ENCODE results near the gene SLC12A7.
A peak's percentile ranks its signal among the peaks of the same experiment; 100 is the strongest.
"Not testable (repeated sequence)": the region's sequence is repeated elsewhere in the genome, so short reads cannot be mapped to it uniquely, and the experiment has no call there.

Gene SLC12A7

GRCh38 chr5:1004461-1005248 is 107.2 kb downstream of the SLC12A7 start:
- no peak overlapping the region for H3K27ac ChIP-seq (ENCODE audit: low read depth, low read length)

GRCh38 chr5:1003296-1003937 is 108.4 kb downstream of the SLC12A7 start:
- Histone ChIP-seq H3K4me1 (ENCODE audit: control insufficient read depth, insufficient read depth, low read length) (no peaks in the 10 kb centered on the region; the same call in 1 of the 2 replicates), H3K9me3 (ENCODE audit: control insufficient read depth, insufficient read depth, low read length) (no peaks in the 10 kb centered on the region), H3K36me3 (ENCODE audit: control insufficient read depth, insufficient read depth, low read length) (no peaks in the 10 kb centered on the region), H3K27me3 (ENCODE audit: control insufficient read depth, insufficient read depth, low read length) (peaks cover 53% of the 10 kb centered on the region), H3K9ac (ENCODE audit: low read depth, low read length) (no peak overlapping the region), H3K4me3 (ENCODE audit: low read depth, low read length) (no peak overlapping the region), H3K27ac (ENCODE audit: low read depth, low read length) (no peak overlapping the region)

More at GRCh38 chr5:1004461-1005248, 107.2 kb downstream of the SLC12A7 start:
- Histone ChIP-seq H3K9ac (ENCODE audit: low read depth, low read length) (no peak overlapping the region), H3K27me3 (ENCODE audit: control insufficient read depth, insufficient read depth, low read length) (peaks cover 60% of the 10 kb centered on the region), H3K4me3 (ENCODE audit: low read depth, low read length) (peak overlapping the region; percentile 58; the same call in 1 of the 2 replicates), H3K36me3 (ENCODE audit: control insufficient read depth, insufficient read depth, low read length) (no peaks in the 10 kb centered on the region), H3K9me3 (ENCODE audit: control insufficient read depth, insufficient read depth, low read length) (no peaks in the 10 kb centered on the region), H3K4me1 (ENCODE audit: control insufficient read depth, insufficient read depth, low read length) (no peaks in the 10 kb centered on the region; the same call in 1 of the 2 replicates)

GRCh38 chr5:1002836-1003235 is 109.0 kb downstream of the SLC12A7 start:
- H3K9ac ChIP-seq (ENCODE audit: low read depth, low read length): no peak overlapping the region
- no peak overlapping the region for H3K27ac ChIP-seq (ENCODE audit: low read depth, low read length)
- no peaks in the 10 kb centered on the region; the same call in 1 of the 2 replicates for H3K4me1 ChIP-seq (ENCODE audit: control insufficient read depth, insufficient read depth, low read length)
- no peak overlapping the region for H3K4me3 ChIP-seq (ENCODE audit: low read depth, low read length)
- peaks cover 49% of the 10 kb centered on the region for H3K27me3 ChIP-seq (ENCODE audit: control insufficient read depth, insufficient read depth, low read length)
- H3K36me3 ChIP-seq (ENCODE audit: control insufficient read depth, insufficient read depth, low read length): no peaks in the 10 kb centered on the region
- no peaks in the 10 kb centered on the region for H3K9me3 ChIP-seq (ENCODE audit: control insufficient read depth, insufficient read depth, low read length)

GRCh38 chr5:1002271-1002546 is 109.7 kb downstream of the SLC12A7 start:
- Histone ChIP-seq H3K27me3 (ENCODE audit: control insufficient read depth, insufficient read depth, low read length) (peaks cover 43% of the 10 kb centered on the region), H3K36me3 (ENCODE audit: control insufficient read depth, insufficient read depth, low read length) (no peaks in the 10 kb centered on the region), H3K4me1 (ENCODE audit: control insufficient read depth, insufficient read depth, low read length) (no peaks in the 10 kb centered on the region), H3K4me3 (ENCODE audit: low read depth, low read length) (no peak overlapping the region), H3K27ac (ENCODE audit: low read depth, low read length) (no peak overlapping the region), H3K9me3 (ENCODE audit: control insufficient read depth, insufficient read depth, low read length) (no peaks in the 10 kb centered on the region), H3K9ac (ENCODE audit: low read depth, low read length) (no peak overlapping the region)

- no peak overlapping the region for H3K27ac ChIP-seq (ENCODE audit: low read depth, low read length)
- H3K4me1 ChIP-seq (ENCODE audit: control insufficient read depth, insufficient read depth, low read length): peaks cover 3% of the 10 kb centered on the region; the same call in 1 of the 2 replicates
- H3K9me3 ChIP-seq (ENCODE audit: control insufficient read depth, insufficient read depth, low read length): no peaks in the 10 kb centered on the region
- no peak overlapping the region for H3K9ac ChIP-seq (ENCODE audit: low read depth, low read length)
- no peak overlapping the region for H3K4me3 ChIP-seq (ENCODE audit: low read depth, low read length)
- peaks cover 38% of the 10 kb centered on the region for H3K27me3 ChIP-seq (ENCODE audit: control insufficient read depth, insufficient read depth, low read length)
- H3K36me3 ChIP-seq (ENCODE audit: control insufficient read depth, insufficient read depth, low read length): no peaks in the 10 kb centered on the region
Measured at GRCh38 chr5:1001406-1002270, 110.2 kb downstream of the SLC12A7 start.

GRCh38 chr5:1000831-1001230 is 111.0 kb downstream of the SLC12A7 start:
- peaks cover 30% of the 10 kb centered on the region for H3K27me3 ChIP-seq (ENCODE audit: control insufficient read depth, insufficient read depth, low read length)
- H3K36me3 ChIP-seq (ENCODE audit: control insufficient read depth, insufficient read depth, low read length); H3K9me3 ChIP-seq (ENCODE audit: control insufficient read depth, insufficient read depth, low read length): not testable (repeated sequence)

More at GRCh38 chr5:1000831-1001230, 111.0 kb downstream of the SLC12A7 start:
- H3K4me3 ChIP-seq (ENCODE audit: low read depth, low read length); H3K27ac ChIP-seq (ENCODE audit: low read depth, low read length); H3K4me1 ChIP-seq (ENCODE audit: control insufficient read depth, insufficient read depth, low read length); H3K9ac ChIP-seq (ENCODE audit: low read depth, low read length): not testable (repeated sequence)

All from HUES48 (cell line).